ENCODE data around the gene DDX42. TPM values are rescaled to one million over a fixed set of nuclear protein-coding genes. Genes with fewer than 3 reads are reported as not detected.

The DDX42 gene
- total and polyA plus RNA-seq, 9 of the 15 experiments (the other 6 are each of a cell fraction or from before 2014, with no cell fraction given): 16.5 to 149 (median 87.6) TPM

DNA sequence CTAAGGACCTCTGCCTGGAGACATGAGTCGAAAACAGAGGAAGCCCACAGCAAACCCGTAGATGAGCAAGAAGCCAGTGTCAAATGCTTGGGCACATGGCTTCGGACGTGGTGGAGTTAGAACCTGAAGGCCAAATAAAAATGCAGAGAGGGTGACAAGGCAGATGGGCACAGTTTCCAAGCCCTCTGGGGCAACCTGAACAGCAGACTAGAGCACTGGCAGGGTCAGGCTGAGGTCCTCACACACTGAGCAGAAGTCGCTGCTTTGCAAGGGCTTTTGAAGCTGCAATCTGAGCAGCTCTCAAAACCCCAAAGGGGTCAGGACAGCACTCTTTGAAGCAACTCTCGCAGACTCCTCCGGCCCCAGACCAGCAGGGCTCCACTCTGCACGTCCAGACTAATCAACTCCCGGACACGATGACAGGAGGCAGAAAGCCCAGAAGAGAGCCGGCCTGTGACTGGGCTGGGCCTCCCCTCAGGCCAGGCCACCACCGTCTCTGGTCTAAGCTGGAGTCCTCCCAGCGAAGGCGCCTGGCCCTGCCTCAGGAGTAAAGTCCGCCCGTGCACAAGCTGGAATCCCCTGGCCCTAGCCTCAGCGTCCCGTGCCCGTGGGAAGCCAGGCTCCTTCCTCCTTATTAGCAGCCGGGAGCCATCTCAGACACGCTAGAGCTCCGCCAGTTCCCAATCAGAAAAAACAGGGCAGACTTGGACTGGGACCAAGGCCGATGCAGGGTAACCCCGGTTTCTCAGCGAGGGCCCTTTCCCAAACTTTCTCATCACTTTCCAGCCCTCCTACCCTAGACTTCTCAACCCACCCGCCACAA is 67.6 kb downstream of the DDX42 start (continued):
- TF ChIP-seq, protein P1, sequence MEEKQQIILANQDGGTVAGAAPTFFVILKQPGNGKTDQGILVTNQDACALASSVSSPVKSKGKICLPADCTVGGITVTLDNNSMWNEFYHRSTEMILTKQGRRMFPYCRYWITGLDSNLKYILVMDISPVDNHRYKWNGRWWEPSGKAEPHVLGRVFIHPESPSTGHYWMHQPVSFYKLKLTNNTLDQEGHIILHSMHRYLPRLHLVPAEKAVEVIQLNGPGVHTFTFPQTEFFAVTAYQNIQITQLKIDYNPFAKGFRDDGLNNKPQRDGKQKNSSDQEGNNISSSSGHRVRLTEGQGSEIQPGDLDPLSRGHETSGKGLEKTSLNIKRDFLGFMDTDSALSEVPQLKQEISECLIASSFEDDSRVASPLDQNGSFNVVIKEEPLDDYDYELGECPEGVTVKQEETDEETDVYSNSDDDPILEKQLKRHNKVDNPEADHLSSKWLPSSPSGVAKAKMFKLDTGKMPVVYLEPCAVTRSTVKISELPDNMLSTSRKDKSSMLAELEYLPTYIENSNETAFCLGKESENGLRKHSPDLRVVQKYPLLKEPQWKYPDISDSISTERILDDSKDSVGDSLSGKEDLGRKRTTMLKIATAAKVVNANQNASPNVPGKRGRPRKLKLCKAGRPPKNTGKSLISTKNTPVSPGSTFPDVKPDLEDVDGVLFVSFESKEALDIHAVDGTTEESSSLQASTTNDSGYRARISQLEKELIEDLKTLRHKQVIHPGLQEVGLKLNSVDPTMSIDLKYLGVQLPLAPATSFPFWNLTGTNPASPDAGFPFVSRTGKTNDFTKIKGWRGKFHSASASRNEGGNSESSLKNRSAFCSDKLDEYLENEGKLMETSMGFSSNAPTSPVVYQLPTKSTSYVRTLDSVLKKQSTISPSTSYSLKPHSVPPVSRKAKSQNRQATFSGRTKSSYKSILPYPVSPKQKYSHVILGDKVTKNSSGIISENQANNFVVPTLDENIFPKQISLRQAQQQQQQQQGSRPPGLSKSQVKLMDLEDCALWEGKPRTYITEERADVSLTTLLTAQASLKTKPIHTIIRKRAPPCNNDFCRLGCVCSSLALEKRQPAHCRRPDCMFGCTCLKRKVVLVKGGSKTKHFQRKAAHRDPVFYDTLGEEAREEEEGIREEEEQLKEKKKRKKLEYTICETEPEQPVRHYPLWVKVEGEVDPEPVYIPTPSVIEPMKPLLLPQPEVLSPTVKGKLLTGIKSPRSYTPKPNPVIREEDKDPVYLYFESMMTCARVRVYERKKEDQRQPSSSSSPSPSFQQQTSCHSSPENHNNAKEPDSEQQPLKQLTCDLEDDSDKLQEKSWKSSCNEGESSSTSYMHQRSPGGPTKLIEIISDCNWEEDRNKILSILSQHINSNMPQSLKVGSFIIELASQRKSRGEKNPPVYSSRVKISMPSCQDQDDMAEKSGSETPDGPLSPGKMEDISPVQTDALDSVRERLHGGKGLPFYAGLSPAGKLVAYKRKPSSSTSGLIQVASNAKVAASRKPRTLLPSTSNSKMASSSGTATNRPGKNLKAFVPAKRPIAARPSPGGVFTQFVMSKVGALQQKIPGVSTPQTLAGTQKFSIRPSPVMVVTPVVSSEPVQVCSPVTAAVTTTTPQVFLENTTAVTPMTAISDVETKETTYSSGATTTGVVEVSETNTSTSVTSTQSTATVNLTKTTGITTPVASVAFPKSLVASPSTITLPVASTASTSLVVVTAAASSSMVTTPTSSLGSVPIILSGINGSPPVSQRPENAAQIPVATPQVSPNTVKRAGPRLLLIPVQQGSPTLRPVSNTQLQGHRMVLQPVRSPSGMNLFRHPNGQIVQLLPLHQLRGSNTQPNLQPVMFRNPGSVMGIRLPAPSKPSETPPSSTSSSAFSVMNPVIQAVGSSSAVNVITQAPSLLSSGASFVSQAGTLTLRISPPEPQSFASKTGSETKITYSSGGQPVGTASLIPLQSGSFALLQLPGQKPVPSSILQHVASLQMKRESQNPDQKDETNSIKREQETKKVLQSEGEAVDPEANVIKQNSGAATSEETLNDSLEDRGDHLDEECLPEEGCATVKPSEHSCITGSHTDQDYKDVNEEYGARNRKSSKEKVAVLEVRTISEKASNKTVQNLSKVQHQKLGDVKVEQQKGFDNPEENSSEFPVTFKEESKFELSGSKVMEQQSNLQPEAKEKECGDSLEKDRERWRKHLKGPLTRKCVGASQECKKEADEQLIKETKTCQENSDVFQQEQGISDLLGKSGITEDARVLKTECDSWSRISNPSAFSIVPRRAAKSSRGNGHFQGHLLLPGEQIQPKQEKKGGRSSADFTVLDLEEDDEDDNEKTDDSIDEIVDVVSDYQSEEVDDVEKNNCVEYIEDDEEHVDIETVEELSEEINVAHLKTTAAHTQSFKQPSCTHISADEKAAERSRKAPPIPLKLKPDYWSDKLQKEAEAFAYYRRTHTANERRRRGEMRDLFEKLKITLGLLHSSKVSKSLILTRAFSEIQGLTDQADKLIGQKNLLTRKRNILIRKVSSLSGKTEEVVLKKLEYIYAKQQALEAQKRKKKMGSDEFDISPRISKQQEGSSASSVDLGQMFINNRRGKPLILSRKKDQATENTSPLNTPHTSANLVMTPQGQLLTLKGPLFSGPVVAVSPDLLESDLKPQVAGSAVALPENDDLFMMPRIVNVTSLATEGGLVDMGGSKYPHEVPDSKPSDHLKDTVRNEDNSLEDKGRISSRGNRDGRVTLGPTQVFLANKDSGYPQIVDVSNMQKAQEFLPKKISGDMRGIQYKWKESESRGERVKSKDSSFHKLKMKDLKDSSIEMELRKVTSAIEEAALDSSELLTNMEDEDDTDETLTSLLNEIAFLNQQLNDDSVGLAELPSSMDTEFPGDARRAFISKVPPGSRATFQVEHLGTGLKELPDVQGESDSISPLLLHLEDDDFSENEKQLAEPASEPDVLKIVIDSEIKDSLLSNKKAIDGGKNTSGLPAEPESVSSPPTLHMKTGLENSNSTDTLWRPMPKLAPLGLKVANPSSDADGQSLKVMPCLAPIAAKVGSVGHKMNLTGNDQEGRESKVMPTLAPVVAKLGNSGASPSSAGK (IDR thresholded peaks at IDR 0.05): no peak
- TF ChIP-seq RBM14 (IDR thresholded peaks at IDR 0.05; ENCODE audit: borderline replicate concordance, insufficient read depth, low read depth, low read length) (no peak), FUS (optimal IDR thresholded peaks at IDR 0.05; ENCODE audit: low read depth, low read length) (no peak), TCF7L2 (IDR thresholded peaks at IDR 0.05; ENCODE audit: low read depth, low read length) (no peak), ZNF695 (CRISPR knock-in tag; IDR thresholded peaks at IDR 0.05) (no peak), ARNT (IDR thresholded peaks at IDR 0.05) (no peak), SRSF1 (IDR thresholded peaks at IDR 0.05; ENCODE audit: low read depth, low read length) (no peak), ZNF551 (CRISPR knock-in tag; IDR thresholded peaks at IDR 0.05) (no peak)
- TF ChIP-seq, protein P2, sequence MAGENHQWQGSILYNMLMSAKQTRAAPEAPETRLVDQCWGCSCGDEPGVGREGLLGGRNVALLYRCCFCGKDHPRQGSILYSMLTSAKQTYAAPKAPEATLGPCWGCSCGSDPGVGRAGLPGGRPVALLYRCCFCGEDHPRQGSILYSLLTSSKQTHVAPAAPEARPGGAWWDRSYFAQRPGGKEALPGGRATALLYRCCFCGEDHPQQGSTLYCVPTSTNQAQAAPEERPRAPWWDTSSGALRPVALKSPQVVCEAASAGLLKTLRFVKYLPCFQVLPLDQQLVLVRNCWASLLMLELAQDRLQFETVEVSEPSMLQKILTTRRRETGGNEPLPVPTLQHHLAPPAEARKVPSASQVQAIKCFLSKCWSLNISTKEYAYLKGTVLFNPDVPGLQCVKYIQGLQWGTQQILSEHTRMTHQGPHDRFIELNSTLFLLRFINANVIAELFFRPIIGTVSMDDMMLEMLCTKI (IDR thresholded peaks at IDR 0.05; ENCODE audit: partially characterized antibody): no peak
- TF ChIP-seq, protein P3, sequence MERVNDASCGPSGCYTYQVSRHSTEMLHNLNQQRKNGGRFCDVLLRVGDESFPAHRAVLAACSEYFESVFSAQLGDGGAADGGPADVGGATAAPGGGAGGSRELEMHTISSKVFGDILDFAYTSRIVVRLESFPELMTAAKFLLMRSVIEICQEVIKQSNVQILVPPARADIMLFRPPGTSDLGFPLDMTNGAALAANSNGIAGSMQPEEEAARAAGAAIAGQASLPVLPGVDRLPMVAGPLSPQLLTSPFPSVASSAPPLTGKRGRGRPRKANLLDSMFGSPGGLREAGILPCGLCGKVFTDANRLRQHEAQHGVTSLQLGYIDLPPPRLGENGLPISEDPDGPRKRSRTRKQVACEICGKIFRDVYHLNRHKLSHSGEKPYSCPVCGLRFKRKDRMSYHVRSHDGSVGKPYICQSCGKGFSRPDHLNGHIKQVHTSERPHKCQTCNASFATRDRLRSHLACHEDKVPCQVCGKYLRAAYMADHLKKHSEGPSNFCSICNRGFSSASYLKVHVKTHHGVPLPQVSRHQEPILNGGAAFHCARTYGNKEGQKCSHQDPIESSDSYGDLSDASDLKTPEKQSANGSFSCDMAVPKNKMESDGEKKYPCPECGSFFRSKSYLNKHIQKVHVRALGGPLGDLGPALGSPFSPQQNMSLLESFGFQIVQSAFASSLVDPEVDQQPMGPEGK (CRISPR knock-in tag; IDR thresholded peaks at IDR 0.05; ENCODE audit: borderline replicate concordance): no peak
